Right ventricle myocardium inferior (tissue), 1 donor: ENCODE results near the gene MORN5. TPM values are rescaled to one million over a fixed set of nuclear protein-coding genes. Genes with fewer than 3 reads are reported as not detected.

Experiments used
- ATAC-seq: fragments of 200-7000 bp; cut with Tn5 transposase; one replicate; pipeline ENCODE4 v1.9.1; 2020; ENCODE audit warnings: mild to moderate bottlenecking, moderate library complexity
- DNase-seq: peaks from one replicate; pipeline ENCODE4 v3.0.0; 2021; ENCODE audit errors: missing footprints
- intact Hi-C: fragments of 100-400 bp; cut with DNase I; formaldehyde crosslinking; loops from one replicate; pipeline ENCODE4 v1.11.0; 2022
- total RNA-seq: library from RNA; stranded (reverse); fragmentation: NEBNext Ultra II Directional; extraction: Animal tissue kit (Norgen Biotek cat#: 25700); gene quantifications from one replicate; pipeline ENCODE4 v1.2.1, GENCODE V29; 2021
- donor health status: DM: no; HTN: yes; CAD: no; lungs with severe emphysema.

Gene MORN5
- total RNA-seq, 1 donor from 2014 or later, result not detected

- intact Hi-C loops, result no loop called here
- no peak for ATAC-seq
- peak; percentile 45 for DNase-seq
Observed at GRCh38 chr9:122134822-122135528, 24.7 kb upstream of the MORN5 start.

GRCh38 chr9:122135529-122135859 lies 24.2 kb upstream of the MORN5 start:
- DNase-seq (no peak), ATAC-seq (no peak)
- intact Hi-C loops, result no loop called here

GRCh38 chr9:122138560-122139268 lies 21.0 kb upstream of the MORN5 start:
- intact Hi-C loops, result no loop called here
- ATAC-seq, result no peak

GRCh38 chr9:122140368-122141193 lies 19.1 kb upstream of the MORN5 start:
- ATAC-seq (no peak), DNase-seq (no peak)
- intact Hi-C loops, result no loop called here

More at GRCh38 chr9:122138560-122139268, 21.0 kb upstream of the MORN5 start:
- no peak for DNase-seq

- ATAC-seq (no peak), DNase-seq (no peak)
- intact Hi-C loops, result no loop called here
Observed at GRCh38 chr9:122141671-122142070, 18.0 kb upstream of the MORN5 start.

- ATAC-seq (no peak), DNase-seq (no peak)
- intact Hi-C loops, result no loop called here
Observed at GRCh38 chr9:122143296-122143695, 16.4 kb upstream of the MORN5 start.

GRCh38 chr9:122143876-122144405 lies 15.8 kb upstream of the MORN5 start:
- intact Hi-C loops, result no loop called here
- peak; percentile 48 for DNase-seq
- ATAC-seq, result no peak

GRCh38 chr9:122144836-122145591 lies 14.7 kb upstream of the MORN5 start:
- intact Hi-C loops, result no loop called here
- DNase-seq (no peak), ATAC-seq (no peak)

GRCh38 chr9:122145592-122145863 lies 14.2 kb upstream of the MORN5 start:
- ATAC-seq, result no peak
- intact Hi-C loops, result no loop called here
- no peak for DNase-seq

GRCh38 chr9:122151267-122151828 lies 8.4 kb upstream of the MORN5 start:
- intact Hi-C loops, result no loop called here
- DNase-seq, result no peak
- ATAC-seq, result peak; percentile 42

GRCh38 chr9:122155796-122156195 lies 3.9 kb upstream of the MORN5 start:
- no peak for ATAC-seq
- DNase-seq, result no peak
- intact Hi-C loops, result loop anchor here (5.0 kb wide), 1 partner anchor 107 kb away; the partner anchor contains the start of genes MRRF and RBM18

GRCh38 chr9:122158202-122158601 lies 1.5 kb upstream of the MORN5 start:
- DNase-seq, result no peak
- peak; percentile 18 for ATAC-seq
- intact Hi-C loops, result loop anchor here (5.0 kb wide), 1 partner anchor 104 kb away; the partner anchor contains the start of genes MRRF and RBM18

GRCh38 chr9:122159925-122160246 lies 178 bp downstream of the MORN5 start:
- no peak for DNase-seq
- intact Hi-C loops, result loop anchor here (5.0 kb wide), 1 partner anchor 102 kb away; the partner anchor contains the start of genes MRRF and RBM18

GRCh38 chr9:122162415-122162814 lies 2.7 kb downstream of the MORN5 start:
- DNase-seq, result no peak
- no peak for ATAC-seq
- intact Hi-C loops, result no loop called here

More at GRCh38 chr9:122159925-122160246, 178 bp downstream of the MORN5 start:
- no peak for ATAC-seq

- DNase-seq, result no peak
- no peak for ATAC-seq
- intact Hi-C loops, result no loop called here
Observed at GRCh38 chr9:122164286-122164685, 4.6 kb downstream of the MORN5 start.

GRCh38 chr9:122168356-122168755 lies 8.6 kb downstream of the MORN5 start:
- no peak for DNase-seq
- no peak for ATAC-seq
- intact Hi-C loops, result no loop called here

- DNase-seq, result no peak
Observed at GRCh38 chr9:122172131-122172530, 12.4 kb downstream of the MORN5 start.

GRCh38 chr9:122173670-122174069 lies 14.0 kb downstream of the MORN5 start:
- DNase-seq (no peak), ATAC-seq (no peak)
- intact Hi-C loops, result no loop called here

More at GRCh38 chr9:122172131-122172530, 12.4 kb downstream of the MORN5 start:
- ATAC-seq, result no peak
- intact Hi-C loops, result no loop called here
